GM04503 (cell line): ENCODE data around the gene GLO1.
A peak's percentile ranks its signal among the peaks of the same experiment; 100 is the strongest.
"Not testable (repeated sequence)": the region's sequence is repeated elsewhere in the genome, so short reads cannot be mapped to it uniquely, and the experiment has no call there.

Source experiments
- DNase-seq: peaks from one replicate; pipeline ENCODE4 v3.0.0-alpha.2; 2012; ENCODE audit warnings: low read depth

Gene GLO1

GRCh38 chr6:38705924-38706323, 3.0 kb upstream of the GLO1 start:
- DNase-seq: no peak

GRCh38 chr6:38703949-38704590, 1.1 kb upstream of the GLO1 start:
- no peak for DNase-seq

DNA sequence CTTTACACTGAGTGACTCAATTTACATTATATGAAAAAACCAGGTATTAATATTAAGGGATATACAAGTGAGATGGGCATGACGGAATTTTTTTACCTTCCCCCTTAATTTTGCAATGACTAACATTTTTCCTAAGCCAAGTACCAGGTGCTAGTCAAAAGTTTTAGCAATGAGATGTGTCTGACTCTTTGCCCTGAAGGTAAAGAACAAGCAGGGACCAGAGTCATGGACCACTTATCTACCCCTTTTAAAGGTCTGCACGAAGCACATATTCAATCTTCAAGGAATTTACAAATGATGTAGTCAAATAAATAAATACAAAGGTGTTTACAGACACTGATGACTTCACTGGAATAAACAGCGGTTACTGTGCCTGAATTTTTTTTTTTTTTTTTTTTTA, 1.4 kb downstream of the GLO1 start:
- no peak for DNase-seq

DNA sequence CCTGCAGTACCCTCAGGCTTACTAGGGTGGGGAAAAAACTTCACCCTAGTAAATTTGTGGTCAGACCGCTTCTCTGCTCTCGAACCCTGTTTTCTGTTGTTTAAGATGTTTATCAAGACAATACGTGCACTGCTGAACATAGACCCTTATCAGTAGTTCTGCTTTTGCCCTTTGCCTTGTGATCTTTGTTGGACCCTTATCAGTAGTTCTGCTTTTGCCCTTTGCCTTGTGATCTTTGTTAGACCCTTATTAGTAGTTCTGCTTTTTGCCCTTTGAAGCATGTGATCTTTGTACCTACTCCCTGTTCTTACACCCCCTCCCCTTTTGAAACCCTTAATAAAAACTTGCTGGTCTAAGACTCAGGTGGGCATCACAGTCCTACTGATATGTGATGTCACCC, 3.2 kb downstream of the GLO1 start:
- DNase-seq: not testable (repeated sequence)

DNA sequence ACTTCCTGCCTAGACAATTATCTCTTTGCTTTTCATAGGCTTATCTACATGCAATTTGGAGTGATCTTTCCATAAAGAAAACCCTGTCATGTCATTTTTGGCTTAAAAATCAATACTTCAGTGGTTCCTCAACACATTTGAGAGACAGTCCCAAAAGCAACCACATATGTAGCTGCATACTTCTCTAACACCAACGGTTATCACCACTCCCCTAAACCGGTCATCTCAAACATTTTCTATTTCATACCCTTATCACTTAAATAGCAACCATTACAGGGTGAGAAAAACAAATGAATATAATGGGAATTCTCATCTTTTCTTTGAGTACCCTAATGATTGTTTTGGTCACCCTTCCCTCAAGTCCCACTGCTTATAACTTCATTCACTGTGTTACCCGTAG, 5.1 kb downstream of the GLO1 start:
- DNase-seq: no peak

DNA sequence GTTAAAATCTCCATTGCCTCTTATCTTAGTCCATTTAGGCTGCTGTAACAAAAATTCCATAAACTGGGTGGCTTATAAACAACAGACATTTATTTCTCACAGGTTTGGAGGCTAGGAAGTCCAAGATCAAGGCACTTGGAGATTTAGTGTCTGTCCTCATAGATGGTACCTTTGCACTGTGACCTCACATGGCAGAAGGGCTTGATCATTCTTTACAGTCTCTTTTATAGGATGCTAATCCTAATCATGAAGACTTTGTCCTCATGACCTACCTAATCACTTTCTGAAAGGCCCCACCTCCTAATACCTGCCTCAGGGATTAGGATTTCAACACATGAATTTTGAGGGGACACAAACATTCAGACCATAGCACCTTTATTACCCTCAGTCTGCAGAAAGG, 6.6 kb downstream of the GLO1 start:
- DNase-seq: no peak

GRCh38 chr6:38695933-38696332, 7.0 kb downstream of the GLO1 start:
- no peak for DNase-seq

DNA sequence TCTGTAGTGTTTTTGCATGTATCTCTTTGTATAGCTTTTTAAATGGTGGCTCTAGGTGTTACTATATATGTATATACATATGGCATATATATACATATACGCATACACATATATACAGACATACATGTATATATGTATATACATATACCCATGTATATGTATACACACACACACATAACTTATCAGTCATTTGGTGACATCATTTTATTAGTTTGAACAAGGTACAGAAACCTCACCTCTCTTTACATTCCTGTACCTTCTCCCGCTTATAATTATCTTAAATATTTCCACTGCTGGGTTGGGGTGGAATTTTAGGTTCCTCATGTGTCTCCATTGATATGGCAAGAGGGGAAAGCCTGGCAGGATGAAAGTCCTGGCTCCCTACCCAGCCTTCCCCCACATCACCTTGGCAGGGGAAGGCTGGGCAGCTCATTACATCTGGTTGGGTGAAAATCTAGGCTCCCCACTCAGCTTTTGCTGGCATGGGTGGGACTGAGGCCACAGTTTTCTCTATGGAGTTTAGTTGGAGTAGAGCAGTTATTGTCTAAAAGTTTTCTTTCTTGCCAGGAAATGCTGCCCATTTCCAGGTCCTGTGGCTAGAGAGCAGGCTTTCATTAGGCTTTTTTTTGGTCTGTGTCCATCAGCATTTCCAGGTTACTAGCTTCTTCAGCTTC, 7.6 kb downstream of the GLO1 start:
- DNase-seq: no peak

GRCh38 chr6:38688579-38689087, 14.3 kb downstream of the GLO1 start:
- DNase-seq: no peak

- no peak for DNase-seq
These were observed 15.4 kb downstream of the GLO1 start for GRCh38 chr6:38687549-38687948.

DNA sequence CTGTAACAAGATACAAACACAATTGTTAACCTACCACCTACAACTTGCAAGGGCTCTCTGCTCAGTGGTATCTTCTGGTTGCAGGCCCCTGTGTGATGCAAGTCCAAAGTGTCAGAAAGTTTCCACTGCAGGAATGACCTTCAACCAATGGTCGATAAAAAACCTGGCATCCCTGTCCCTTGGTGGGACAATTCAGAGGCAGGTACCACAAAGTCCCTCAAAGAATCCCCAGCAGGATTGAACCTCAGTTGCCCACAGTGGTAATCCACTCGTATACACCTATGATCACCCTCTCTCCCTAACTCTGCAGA, 15.9 kb downstream of the GLO1 start:
- DNase-seq: no peak

- DNase-seq: no peak
These were observed 16.5 kb downstream of the GLO1 start for GRCh38 chr6:38686270-38687042.

DNA sequence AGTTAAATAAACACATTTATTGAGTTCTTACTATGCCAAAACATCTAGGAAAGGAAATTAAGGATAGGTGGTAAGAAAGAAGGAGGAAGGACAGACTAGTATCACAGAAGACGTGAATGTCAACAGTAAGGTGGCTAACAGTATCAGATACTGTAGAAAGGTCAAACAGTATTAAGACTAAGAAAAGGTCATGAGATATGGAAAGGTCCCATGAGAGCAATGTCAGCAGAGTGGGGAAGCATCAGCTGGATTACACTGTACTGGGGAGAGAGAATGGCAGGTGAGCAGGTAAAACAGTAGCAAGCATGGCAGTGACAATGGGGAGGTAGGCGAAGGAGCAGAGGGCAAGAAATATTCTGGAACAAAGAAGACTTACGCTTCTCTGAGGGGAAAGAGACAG, 18.0 kb downstream of the GLO1 start:
- no peak for DNase-seq

DNA sequence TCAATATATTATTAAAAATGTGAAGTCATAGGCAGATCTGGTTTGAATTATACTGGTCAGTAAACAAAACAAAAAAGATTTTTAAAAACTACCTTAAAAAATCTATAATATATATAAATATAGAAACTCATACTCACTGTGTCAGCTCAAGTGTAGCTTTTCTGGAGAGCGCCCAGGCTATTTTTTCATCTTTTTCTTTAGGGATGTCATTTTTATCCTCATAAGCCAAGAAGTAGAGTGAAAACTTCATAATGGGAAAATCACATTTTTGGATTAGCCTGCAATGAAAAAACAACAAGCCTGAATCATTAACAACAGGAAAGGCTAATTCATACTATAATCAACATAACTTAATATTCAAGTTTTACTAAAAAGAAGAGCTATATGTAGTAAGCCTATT, 18.7 kb downstream of the GLO1 start:
- no peak for DNase-seq

GRCh38 chr6:38681850-38682249, 21.1 kb downstream of the GLO1 start:
- DNase-seq: no peak

- DNase-seq: no peak
These were observed 23.3 kb downstream of the GLO1 start for GRCh38 chr6:38679668-38680067.

GRCh38 chr6:38678178-38678760, 24.7 kb downstream of the GLO1 start:
- no peak for DNase-seq

GRCh38 chr6:38676974-38677544, 25.9 kb downstream of the GLO1 start:
- no peak for DNase-seq

- DNase-seq: no peak
These were observed 26.5 kb downstream of the GLO1 start for GRCh38 chr6:38676236-38676973.

- DNase-seq: no peak
These were observed 29.4 kb downstream of the GLO1 start for GRCh38 chr6:38673397-38674165.

DNA sequence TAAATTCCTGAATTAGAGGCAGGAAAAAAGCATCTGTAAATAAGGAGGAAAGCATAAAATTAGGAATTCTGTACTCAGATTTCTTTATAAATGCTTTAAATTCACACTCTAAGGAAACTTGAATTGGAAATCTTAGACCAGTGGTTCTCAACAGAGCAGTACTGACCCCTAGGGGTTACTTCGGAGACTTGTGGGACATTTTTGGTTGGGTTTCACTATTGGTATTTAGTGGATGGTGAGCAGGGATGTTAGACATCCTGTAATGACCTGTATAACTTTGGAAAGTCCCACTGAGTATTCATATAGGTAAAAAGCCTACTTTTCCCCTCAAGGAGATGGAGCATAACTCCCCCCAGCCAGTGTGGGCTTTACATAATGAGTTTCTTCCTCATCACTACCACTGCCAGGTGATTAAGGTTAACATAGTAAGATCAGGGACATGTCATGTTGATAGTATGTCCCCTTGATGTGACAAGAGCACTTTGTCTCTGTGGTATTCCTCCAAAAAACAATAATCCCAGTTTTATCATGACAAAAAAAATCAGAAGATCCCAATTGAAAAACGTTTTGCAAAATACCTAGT, 31.0 kb downstream of the GLO1 start:
- DNase-seq: peak; percentile 13
